Calu3 (cell line): ENCODE results near the gene KCNMB2. TPM values are rescaled to one million over a fixed set of nuclear protein-coding genes. Genes with fewer than 3 reads are reported as not detected.
A peak's percentile ranks its signal among the peaks of the same experiment; 100 is the strongest.
"Not testable (repeated sequence)": the region's sequence is repeated elsewhere in the genome, so short reads cannot be mapped to it uniquely, and the experiment has no call there.

Experiments
- BruUV-seq: library from RNA; stranded (reverse); fragments of 400-500 nt; replicated peaks from 2 replicates; lab custom pipeline; 2021; lab: Mats Ljungman, UMichigan
- CTCF ChIA-PET: fragments of 300-600 bp; sonication (Branson Sonifier 250); formaldehyde crosslinking; loops from one replicate; lab custom pipeline; 2022; ENCODE audit warnings: antibody characterized with exemption; lab: Charles Lee
- DNase-seq: peaks from one replicate; pipeline ENCODE4 v3.0.0; 2022
- H3K27ac Mint-ChIP-seq: one replicate; pipeline ENCODE4 v1.8.0; 2022; ENCODE audit warnings: mixed read lengths; ENCODE audit not compliant: unreplicated experiment
- H3K27me3 Mint-ChIP-seq: one replicate; pipeline ENCODE4 v1.8.0; 2022; ENCODE audit warnings: mixed read lengths; ENCODE audit not compliant: unreplicated experiment
- H3K36me3 Mint-ChIP-seq: one replicate; pipeline ENCODE4 v1.8.0; 2022; ENCODE audit warnings: mild to moderate bottlenecking, moderate library complexity, mixed read lengths; ENCODE audit not compliant: insufficient read depth, unreplicated experiment
- H3K4me1 Mint-ChIP-seq: one replicate; pipeline ENCODE4 v1.8.0; 2022; ENCODE audit warnings: mild to moderate bottlenecking, low read depth, mixed read lengths; ENCODE audit not compliant: unreplicated experiment
- H3K4me3 Mint-ChIP-seq: one replicate; pipeline ENCODE4 v1.8.0; 2022; ENCODE audit warnings: mild to moderate bottlenecking, low read depth, moderate library complexity, mixed read lengths; ENCODE audit not compliant: unreplicated experiment
- H3K9me3 Mint-ChIP-seq: one replicate; pipeline ENCODE4 v1.8.0; 2022; ENCODE audit warnings: low read depth, mixed read lengths; ENCODE audit not compliant: unreplicated experiment
- intact Hi-C: fragments of 100-400 bp; cut with micrococcal nuclease; formaldehyde crosslinking; loops from one replicate; pipeline ENCODE4 v1.10.0; 2022; ENCODE audit not compliant: unreplicated experiment
- total RNA-seq: library from RNA; stranded (reverse); gene quantifications from 2 replicates; pipeline ENCODE4 v1.2.3, GENCODE V29; 2022
- TF ChIP-seq, protein P1 (sequence below): fragments of 200-600 bp; IDR thresholded peaks from one replicate; pipeline ENCODE4 v1.8.0; 2022; ENCODE audit warnings: antibody characterized with exemption; ENCODE audit not compliant: unreplicated experiment

The KCNMB2 gene
- total RNA-seq, 1 experiment from 2014 or later = not detected

DNA sequence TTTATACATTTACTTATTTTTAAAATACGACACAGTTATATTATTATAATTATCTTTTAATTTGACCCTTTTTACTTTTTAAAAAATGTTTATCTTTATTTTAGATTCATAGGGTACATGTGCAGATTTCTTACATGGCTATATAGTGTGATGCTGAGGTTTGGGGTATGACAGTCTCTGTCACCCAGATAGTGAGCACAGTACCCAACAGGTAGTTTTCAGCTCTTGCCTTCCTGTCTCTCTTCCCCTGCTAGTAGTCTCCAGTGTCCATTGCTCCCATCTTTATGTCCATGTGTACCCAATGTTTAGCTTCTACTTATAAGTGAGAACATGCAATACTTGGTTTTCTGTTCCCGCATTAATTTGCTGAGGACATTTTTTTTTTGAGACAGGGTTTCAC lies 21.8 kb upstream of the KCNMB2 start:
- no TSS peak for BruUV-seq

DNA sequence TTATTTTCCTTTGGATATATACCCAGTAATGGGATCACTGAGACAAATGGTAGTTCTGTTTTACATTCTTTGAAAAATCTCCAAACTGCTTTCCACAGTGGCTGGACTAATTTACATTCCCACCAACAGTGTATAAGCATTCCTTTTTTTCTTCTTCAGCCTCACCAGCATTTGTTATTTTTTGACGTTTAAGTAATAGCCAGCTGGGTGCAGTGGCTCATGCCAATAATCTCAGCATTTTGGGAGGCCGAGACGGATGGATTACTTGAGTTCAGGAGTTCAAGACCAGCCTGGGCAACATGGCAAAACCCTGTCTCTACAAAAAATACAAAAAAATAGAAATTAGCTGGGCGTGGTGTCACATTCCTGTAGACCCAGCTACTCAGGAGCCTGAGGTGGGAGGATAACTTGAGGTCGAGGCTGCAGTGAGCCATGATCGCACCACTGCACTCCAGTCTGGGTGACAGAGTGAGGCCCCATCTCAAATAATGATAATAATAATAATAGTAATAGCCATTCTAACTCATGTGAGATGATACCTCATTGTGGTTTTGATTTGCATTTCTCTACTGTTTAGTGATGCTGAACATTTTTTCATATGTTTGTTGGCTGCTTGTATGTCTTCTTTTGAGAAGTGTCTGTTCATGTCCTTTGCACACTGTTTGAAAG lies 21.0 kb upstream of the KCNMB2 start:
- intact Hi-C loops, DNase-seq, H3K4me3 Mint-ChIP-seq, H3K27me3 Mint-ChIP-seq, H3K36me3 Mint-ChIP-seq, BruUV-seq, H3K27ac Mint-ChIP-seq, H3K4me1 Mint-ChIP-seq, CTCF ChIA-PET: not testable (repeated sequence)
- H3K9me3 Mint-ChIP-seq = peaks cover 17% of the 10 kb centered on the region

More for the DNA sequence above, 21.8 kb upstream of the KCNMB2 start:
- Mint-ChIP-seq H3K9me3 (peaks cover 18% of the 10 kb centered on the region), H3K27ac (no peak overlapping the region), H3K4me3 (no peak overlapping the region), H3K36me3 (no peaks in the 10 kb centered on the region), H3K4me1 (peaks cover 8% of the 10 kb centered on the region), H3K27me3 (no peaks in the 10 kb centered on the region)
- TF ChIP-seq, protein P1, sequence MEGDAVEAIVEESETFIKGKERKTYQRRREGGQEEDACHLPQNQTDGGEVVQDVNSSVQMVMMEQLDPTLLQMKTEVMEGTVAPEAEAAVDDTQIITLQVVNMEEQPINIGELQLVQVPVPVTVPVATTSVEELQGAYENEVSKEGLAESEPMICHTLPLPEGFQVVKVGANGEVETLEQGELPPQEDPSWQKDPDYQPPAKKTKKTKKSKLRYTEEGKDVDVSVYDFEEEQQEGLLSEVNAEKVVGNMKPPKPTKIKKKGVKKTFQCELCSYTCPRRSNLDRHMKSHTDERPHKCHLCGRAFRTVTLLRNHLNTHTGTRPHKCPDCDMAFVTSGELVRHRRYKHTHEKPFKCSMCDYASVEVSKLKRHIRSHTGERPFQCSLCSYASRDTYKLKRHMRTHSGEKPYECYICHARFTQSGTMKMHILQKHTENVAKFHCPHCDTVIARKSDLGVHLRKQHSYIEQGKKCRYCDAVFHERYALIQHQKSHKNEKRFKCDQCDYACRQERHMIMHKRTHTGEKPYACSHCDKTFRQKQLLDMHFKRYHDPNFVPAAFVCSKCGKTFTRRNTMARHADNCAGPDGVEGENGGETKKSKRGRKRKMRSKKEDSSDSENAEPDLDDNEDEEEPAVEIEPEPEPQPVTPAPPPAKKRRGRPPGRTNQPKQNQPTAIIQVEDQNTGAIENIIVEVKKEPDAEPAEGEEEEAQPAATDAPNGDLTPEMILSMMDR = no peak
- CTCF ChIA-PET = no interaction called here
- no peak for DNase-seq
- intact Hi-C loops = no loop called here

DNA sequence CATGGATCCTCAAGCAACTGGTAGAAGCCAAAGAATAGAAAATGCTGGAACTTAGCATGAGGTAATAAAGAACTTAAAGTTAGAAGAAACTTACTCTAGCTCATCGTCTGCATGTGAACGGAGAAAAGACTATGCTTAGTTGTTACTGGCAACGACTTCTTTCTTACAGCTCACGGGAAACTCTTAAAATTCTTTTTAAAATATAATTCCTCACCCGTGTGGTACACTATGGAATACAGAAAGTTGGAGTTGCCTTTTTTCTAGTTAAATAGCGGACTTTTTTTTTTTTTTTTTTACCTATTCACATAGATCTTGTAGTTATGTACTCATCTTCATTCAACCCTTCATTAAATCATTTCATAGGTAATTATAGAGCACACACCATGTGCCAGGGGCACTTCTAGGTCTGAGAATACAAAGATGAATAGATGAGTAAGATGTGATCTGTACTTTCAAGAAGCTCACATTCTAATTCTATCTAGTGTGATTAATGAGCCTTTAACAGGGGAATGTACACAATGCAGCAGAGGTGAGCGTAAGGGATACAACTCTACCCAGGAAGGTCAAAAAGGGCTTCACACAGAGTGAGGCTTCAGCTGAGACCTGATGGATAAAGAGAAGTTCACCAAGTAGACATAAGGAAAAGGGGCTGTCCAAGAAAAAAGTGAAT lies 18.4 kb upstream of the KCNMB2 start:
- Mint-ChIP-seq H3K36me3 (no peaks in the 10 kb centered on the region), H3K27ac (no peak overlapping the region), H3K9me3 (peaks cover 13% of the 10 kb centered on the region), H3K27me3 (no peaks in the 10 kb centered on the region), H3K4me1 (peaks cover 8% of the 10 kb centered on the region), H3K4me3 (no peak overlapping the region)
- BruUV-seq = no TSS peak
- no peak for DNase-seq
- TF ChIP-seq, protein P1 = no peak
- intact Hi-C loops = no loop called here
- CTCF ChIA-PET = interaction anchor here (0.7 kb wide), 1 partner anchor 28 kb away, joined by 7 read pairs; no protein-coding TSS in a partner anchor

DNA sequence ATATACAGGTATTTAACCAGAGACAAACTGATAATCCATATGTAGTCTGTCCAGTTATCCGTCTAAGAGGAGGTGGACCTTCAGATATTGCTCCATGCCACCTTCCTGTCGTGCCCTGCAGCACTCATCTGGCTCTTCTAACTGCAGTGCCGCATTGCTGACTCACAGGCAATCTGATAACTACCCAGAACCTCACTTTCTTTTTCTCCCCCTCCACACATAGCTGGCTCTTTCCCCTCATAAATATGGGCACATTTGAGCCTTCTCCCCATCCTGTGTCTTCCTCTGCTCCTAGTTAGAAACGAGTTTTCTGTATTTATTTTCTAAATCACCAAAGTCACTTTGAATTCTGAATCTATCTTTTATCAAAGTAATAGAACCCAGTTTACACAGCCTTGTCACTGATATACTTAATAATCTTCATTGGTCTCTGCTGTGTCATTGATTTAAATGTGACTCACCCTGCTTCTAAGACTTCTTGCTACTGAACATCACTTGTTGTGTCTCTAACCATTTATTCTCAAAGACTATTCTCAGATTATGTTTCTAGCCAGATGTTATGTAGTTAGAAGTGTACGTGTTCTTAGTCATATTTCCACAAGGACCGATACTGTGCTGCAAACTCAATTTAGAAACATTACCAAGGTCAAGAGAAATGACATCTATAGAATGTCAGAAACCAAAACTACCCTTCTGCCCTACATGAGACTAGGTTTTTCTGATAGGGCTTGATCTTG lies 17.4 kb upstream of the KCNMB2 start:
- no peaks in the 10 kb centered on the region for H3K36me3 Mint-ChIP-seq
- peaks cover 8% of the 10 kb centered on the region for H3K4me1 Mint-ChIP-seq
- TF ChIP-seq, protein P1 = no peak
- H3K27ac Mint-ChIP-seq = no peak overlapping the region
- no TSS peak for BruUV-seq
- CTCF ChIA-PET = no interaction called here
- peaks cover 11% of the 10 kb centered on the region for H3K9me3 Mint-ChIP-seq
- no peaks in the 10 kb centered on the region for H3K27me3 Mint-ChIP-seq
- peak; percentile 14 for DNase-seq
- H3K4me3 Mint-ChIP-seq = no peak overlapping the region
- intact Hi-C loops = no loop called here
